ENCODE measurements around the gene GAL.

DNA sequence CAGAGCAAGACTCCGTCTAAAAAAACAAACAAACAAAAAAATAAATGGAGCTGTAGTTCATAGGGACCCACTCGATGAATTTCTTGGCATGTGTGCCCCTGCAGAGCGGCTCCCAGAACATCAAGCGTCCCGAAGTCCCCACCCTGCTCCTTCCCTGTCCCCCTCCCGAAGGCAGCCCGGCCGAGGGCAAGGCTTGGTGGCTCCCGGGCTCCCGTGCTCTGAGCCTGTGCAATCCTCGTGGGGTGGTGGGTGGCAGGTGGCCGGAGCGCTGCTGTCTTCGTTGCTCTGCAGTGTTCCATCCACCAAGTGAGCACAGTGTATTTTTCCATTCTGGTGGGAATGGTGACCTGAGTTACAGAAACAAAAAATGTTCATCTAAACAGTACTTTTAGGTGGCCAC lies 33.5 kb upstream of the GAL start:
- TF ChIP-seq, protein P1, sequence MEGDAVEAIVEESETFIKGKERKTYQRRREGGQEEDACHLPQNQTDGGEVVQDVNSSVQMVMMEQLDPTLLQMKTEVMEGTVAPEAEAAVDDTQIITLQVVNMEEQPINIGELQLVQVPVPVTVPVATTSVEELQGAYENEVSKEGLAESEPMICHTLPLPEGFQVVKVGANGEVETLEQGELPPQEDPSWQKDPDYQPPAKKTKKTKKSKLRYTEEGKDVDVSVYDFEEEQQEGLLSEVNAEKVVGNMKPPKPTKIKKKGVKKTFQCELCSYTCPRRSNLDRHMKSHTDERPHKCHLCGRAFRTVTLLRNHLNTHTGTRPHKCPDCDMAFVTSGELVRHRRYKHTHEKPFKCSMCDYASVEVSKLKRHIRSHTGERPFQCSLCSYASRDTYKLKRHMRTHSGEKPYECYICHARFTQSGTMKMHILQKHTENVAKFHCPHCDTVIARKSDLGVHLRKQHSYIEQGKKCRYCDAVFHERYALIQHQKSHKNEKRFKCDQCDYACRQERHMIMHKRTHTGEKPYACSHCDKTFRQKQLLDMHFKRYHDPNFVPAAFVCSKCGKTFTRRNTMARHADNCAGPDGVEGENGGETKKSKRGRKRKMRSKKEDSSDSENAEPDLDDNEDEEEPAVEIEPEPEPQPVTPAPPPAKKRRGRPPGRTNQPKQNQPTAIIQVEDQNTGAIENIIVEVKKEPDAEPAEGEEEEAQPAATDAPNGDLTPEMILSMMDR (IDR thresholded peaks at IDR 0.05) = no peak
- TF ChIP-seq POLR2A (IDR thresholded peaks at IDR 0.05) = no peak

Data from heart left ventricle (tissue), 13 donors.